CD14-positive monocyte (primary cell): ENCODE results near the gene UBE3D. TPM values are rescaled to one million over a fixed set of nuclear protein-coding genes. Genes with fewer than 3 reads are reported as not detected.
"Not testable (repeated sequence)": the region's sequence is repeated elsewhere in the genome, so short reads cannot be mapped to it uniquely, and the experiment has no call there.

Source experiments
- DNase-seq, 3 donors: peaks; one replicate each; pipeline ENCODE4 v3.0.0-alpha.2; 2011 to 2022
- H2AFZ ChIP-seq: 2 replicates; pipeline ENCODE4 v1.6.0; 2012; ENCODE audit warnings: mild to moderate bottlenecking, low read depth, low read length, inconsistent platforms; ENCODE audit not compliant: insufficient read depth, poor library complexity, severe bottlenecking
- H3K27ac ChIP-seq, 2 donors: 1 replicate in 1 of 2; 2 replicates in 1 of 2; pipeline ENCODE4 v1.5.1; 2012 to 2013; ENCODE audit warnings: low read length in 2 of 2, control low read depth in 1 of 2, inconsistent platforms in 1 of 2, low read depth in 1 of 2, mild to moderate bottlenecking in 1 of 2
- H3K27me3 ChIP-seq, 2 donors: one replicate each; pipeline versions ENCODE4 v1.6.0 to v1.6.1; 2011 to 2013; ENCODE audit warnings: low read length in 2 of 2; ENCODE audit not compliant: control insufficient read depth in 2 of 2, insufficient read depth in 2 of 2
- H3K36me3 ChIP-seq, 2 donors: replicated peaks in 1 of 2; 1 replicate in 1 of 2; 2 replicates in 1 of 2; pipeline versions ENCODE4 v1.5.1 to v1.6.1; 2012 to 2013; ENCODE audit warnings: low read length in 2 of 2, control low read depth in 1 of 2, inconsistent platforms in 1 of 2, mild to moderate bottlenecking in 1 of 2; ENCODE audit not compliant: insufficient read depth in 2 of 2, control insufficient read depth in 1 of 2
- H3K4me1 ChIP-seq, 2 donors: 1 replicate in 1 of 2; 2 replicates in 1 of 2; pipeline versions ENCODE4 v1.5.1 to v1.6.1; 2012 to 2013; ENCODE audit warnings: low read length in 2 of 2, control low read depth in 1 of 2, inconsistent platforms in 1 of 2, mild to moderate bottlenecking in 1 of 2, moderate library complexity in 1 of 2; ENCODE audit not compliant: insufficient read depth in 2 of 2, control insufficient read depth in 1 of 2
- H3K4me2 ChIP-seq: replicated peaks from 2 replicates; pipeline ENCODE3; 2012; ENCODE audit warnings: low read length, moderate library complexity, mild to moderate bottlenecking; ENCODE audit not compliant: poor library complexity, severe bottlenecking; ENCODE audit errors: extremely low read depth
- H3K4me3 ChIP-seq, 3 experiments: fragments of 200-600 bp in 1 of 3; sonication (generic) in 1 of 3; replicated peaks in 1 of 3; 1 replicate in 2 of 3; 2 replicates in 1 of 3; pipeline ENCODE4 v1.5.1; 2011 to 2013; ENCODE audit warnings: low read length in 3 of 3, mild to moderate bottlenecking in 3 of 3, control low read depth in 2 of 3, low read depth in 2 of 3, inconsistent platforms in 1 of 3, moderate library complexity in 1 of 3
- H3K79me2 ChIP-seq: 2 replicates; pipeline ENCODE4 v1.6.0; 2012; ENCODE audit warnings: mild to moderate bottlenecking, control low read depth, inconsistent platforms, low read length, moderate library complexity; ENCODE audit not compliant: insufficient read depth
- H3K9ac ChIP-seq: 2 replicates; pipeline ENCODE4 v1.6.0; 2017; ENCODE audit warnings: low read length, mild to moderate bottlenecking; ENCODE audit not compliant: insufficient read depth, poor library complexity, severe bottlenecking
- H3K9me3 ChIP-seq, 2 donors: replicated peaks in 1 of 2; 1 replicate in 1 of 2; 2 replicates in 1 of 2; pipeline versions ENCODE4 v1.5.1 to v1.6.1; 2012 to 2013; ENCODE audit warnings: low read length in 2 of 2, control low read depth in 1 of 2; ENCODE audit not compliant: control insufficient read depth in 1 of 2, insufficient read depth in 1 of 2
- H4K20me1 ChIP-seq: 2 replicates; pipeline ENCODE4 v1.6.0; 2012; ENCODE audit warnings: mild to moderate bottlenecking, low read length, control low read depth, moderate library complexity; ENCODE audit not compliant: insufficient read depth
- H3K27ac Mint-ChIP-seq, 7 donors: one replicate each; pipeline ENCODE4 v1.8.0; 2020; ENCODE audit warnings: mild to moderate bottlenecking in 7 of 7, mixed read lengths in 7 of 7, moderate library complexity in 6 of 7, inconsistent platforms in 2 of 7
- H3K27me3 Mint-ChIP-seq, 3 donors: one replicate each; pipeline ENCODE4 v1.8.0; 2021 to 2022; ENCODE audit warnings: low read depth in 3 of 3, mild to moderate bottlenecking in 3 of 3, mixed read lengths in 3 of 3, moderate library complexity in 3 of 3, inconsistent platforms in 1 of 3
- H3K36me3 Mint-ChIP-seq, 2 donors: one replicate each; pipeline ENCODE4 v1.8.0; 2020; ENCODE audit warnings: mixed read lengths in 2 of 2, inconsistent platforms in 1 of 2, mild to moderate bottlenecking in 1 of 2
- H3K4me1 Mint-ChIP-seq: one replicate; pipeline ENCODE4 v1.8.0; 2020; ENCODE audit warnings: mild to moderate bottlenecking, mixed read lengths
- H3K4me3 Mint-ChIP-seq, 2 donors: one replicate each; pipeline ENCODE4 v1.8.0; 2020; ENCODE audit warnings: mild to moderate bottlenecking in 2 of 2, mixed read lengths in 2 of 2, moderate library complexity in 1 of 2
- H3K9me3 Mint-ChIP-seq, 7 donors: one replicate each; pipeline ENCODE4 v1.8.0; 2020 to 2022; ENCODE audit warnings: mixed read lengths in 7 of 7, mild to moderate bottlenecking in 6 of 7, moderate library complexity in 6 of 7, inconsistent platforms in 2 of 7
- WGBS: methylation state at CpG from one replicate; pipeline ENCODE4 v1.1.5; 2013; ENCODE audit warnings: missing lambda C conversion rate; ENCODE audit not compliant: insufficient coverage; 5-methylcytosine and 5-hydroxymethylcytosine counted together
- intact Hi-C, 2 donors: fragments of 100-400 bp; cut with micrococcal nuclease; formaldehyde crosslinking; loops; one replicate each; pipeline versions ENCODE4 v1.15.0 to v1.15.1; 2023
- polyA plus RNA-seq, 3 donors: library from polyadenylated mRNA; depleted of rRNA in 1 of 3; unstranded in 2 of 3; stranded (reverse) in 1 of 3; fragments of 300-500 nt in 2 of 3; fragments of >200 nt in 1 of 3; fragmentation: Illumina TruSeq in 2 of 3; gene quantifications; 1 replicate in 2 of 3; 2 replicates in 1 of 3; pipeline ENCODE4 v1.2.3, GENCODE V29; 2012 to 2021
- TF ChIP-seq, protein P1 (sequence below): fragments of 200-600 bp; IDR thresholded peaks from one replicate; pipeline ENCODE4 v1.8.0; 2022; ENCODE audit warnings: antibody characterized with exemption, mild to moderate bottlenecking

Gene UBE3D
- polyA plus RNA-seq, 3 donors = 0.61 to 1.7 (median 1.1) TPM

DNA sequence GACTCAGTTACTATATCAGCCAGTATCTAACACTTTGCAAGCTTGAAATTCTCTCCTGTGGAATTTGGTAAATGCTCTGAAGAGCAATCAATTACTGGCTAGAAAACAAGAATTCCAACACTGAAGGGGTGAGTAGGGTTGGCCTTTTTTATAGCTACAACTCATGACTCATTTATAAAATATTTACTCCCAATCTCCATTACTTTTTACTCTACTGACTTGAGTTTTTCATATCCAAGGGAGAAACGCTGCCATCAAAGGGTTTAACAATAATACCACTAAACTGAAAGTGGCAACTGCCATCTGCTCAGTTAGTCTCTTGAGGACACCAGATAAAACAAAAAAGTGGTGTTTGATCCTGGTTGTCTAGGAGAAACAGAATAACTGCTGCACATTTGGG lies 203.1 kb downstream of the UBE3D start:
- Histone ChIP-seq H3K36me3 (no peaks in the 10 kb centered on the region), H4K20me1 (no peaks in the 10 kb centered on the region), H3K27me3 (no peaks in the 10 kb centered on the region), H3K4me3 (no peak overlapping the region), H2AFZ (no peak overlapping the region), H3K9ac (no peak overlapping the region), H3K27ac (no peak overlapping the region), H3K79me2 (no peaks in the 10 kb centered on the region), H3K4me2 (no peak overlapping the region), H3K4me1 (no peaks in the 10 kb centered on the region), H3K9me3 (no peaks in the 10 kb centered on the region)
- Mint-ChIP-seq H3K27me3 (no peaks in the 10 kb centered on the region), H3K4me3 (no peak overlapping the region), H3K4me1 (no peaks in the 10 kb centered on the region), H3K9me3 (peaks cover 0 to 8% (median 2%) of the 10 kb centered on the region in 7 donors), H3K36me3 (no peaks in the 10 kb centered on the region), H3K27ac (no peak overlapping the region)
- intact Hi-C loops = no loop called here
- WGBS = no CpG with 5 or more reads among the region's 1 CpG
- no peak for DNase-seq
- TF ChIP-seq, protein P1, sequence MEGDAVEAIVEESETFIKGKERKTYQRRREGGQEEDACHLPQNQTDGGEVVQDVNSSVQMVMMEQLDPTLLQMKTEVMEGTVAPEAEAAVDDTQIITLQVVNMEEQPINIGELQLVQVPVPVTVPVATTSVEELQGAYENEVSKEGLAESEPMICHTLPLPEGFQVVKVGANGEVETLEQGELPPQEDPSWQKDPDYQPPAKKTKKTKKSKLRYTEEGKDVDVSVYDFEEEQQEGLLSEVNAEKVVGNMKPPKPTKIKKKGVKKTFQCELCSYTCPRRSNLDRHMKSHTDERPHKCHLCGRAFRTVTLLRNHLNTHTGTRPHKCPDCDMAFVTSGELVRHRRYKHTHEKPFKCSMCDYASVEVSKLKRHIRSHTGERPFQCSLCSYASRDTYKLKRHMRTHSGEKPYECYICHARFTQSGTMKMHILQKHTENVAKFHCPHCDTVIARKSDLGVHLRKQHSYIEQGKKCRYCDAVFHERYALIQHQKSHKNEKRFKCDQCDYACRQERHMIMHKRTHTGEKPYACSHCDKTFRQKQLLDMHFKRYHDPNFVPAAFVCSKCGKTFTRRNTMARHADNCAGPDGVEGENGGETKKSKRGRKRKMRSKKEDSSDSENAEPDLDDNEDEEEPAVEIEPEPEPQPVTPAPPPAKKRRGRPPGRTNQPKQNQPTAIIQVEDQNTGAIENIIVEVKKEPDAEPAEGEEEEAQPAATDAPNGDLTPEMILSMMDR = no peak

DNA sequence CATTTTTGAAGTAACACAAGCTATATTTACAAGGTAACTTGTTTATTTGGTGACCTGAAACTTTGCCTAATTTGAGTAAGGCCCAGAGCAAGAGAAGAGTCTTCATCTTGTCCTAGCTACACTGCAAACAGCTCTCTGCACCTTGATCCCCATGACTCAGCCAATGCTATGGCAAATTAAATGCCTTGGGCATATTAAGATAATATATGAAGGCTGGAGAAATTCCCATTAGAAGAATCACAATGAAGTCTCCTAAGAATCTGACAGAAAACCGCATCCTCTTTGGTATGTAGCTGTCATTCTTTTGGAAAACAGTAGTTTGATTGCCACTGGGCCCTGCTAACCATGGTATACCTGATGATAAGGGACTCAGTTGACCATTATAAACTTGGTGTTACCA lies 204.5 kb downstream of the UBE3D start:
- no peaks in the 10 kb centered on the region for H3K4me1 ChIP-seq
- H2AFZ ChIP-seq = no peak overlapping the region
- no CpG with 5 or more reads among the region's 1 CpG for WGBS
- Mint-ChIP-seq H3K4me1 (no peaks in the 10 kb centered on the region), H3K36me3 (no peaks in the 10 kb centered on the region), H3K27me3 (no peaks in the 10 kb centered on the region), H3K9me3 (peaks cover 0 to 4% (median 0%) of the 10 kb centered on the region in 7 donors), H3K27ac (no peak overlapping the region), H3K4me3 (no peak overlapping the region)
- no peaks in the 10 kb centered on the region for H3K9me3 ChIP-seq
- no peak for DNase-seq
- no peak overlapping the region for H3K27ac ChIP-seq
- H3K9ac ChIP-seq = no peak overlapping the region
- no peaks in the 10 kb centered on the region for H3K27me3 ChIP-seq
- intact Hi-C loops = no loop called here
- no peaks in the 10 kb centered on the region for H3K79me2 ChIP-seq
- H4K20me1 ChIP-seq = no peaks in the 10 kb centered on the region
- TF ChIP-seq, protein P1 = no peak
- no peak overlapping the region for H3K4me2 ChIP-seq
- H3K4me3 ChIP-seq = no peak overlapping the region
- no peaks in the 10 kb centered on the region for H3K36me3 ChIP-seq

GRCh38 chr6:82856077-82856476 lies 209.6 kb downstream of the UBE3D start:
- H4K20me1 ChIP-seq, H3K79me2 ChIP-seq, H3K9ac ChIP-seq, H3K36me3 Mint-ChIP-seq, H3K27ac Mint-ChIP-seq, H3K4me3 ChIP-seq, H3K4me2 ChIP-seq, H3K4me1 Mint-ChIP-seq, H3K27ac ChIP-seq, H2AFZ ChIP-seq, DNase-seq, H3K27me3 Mint-ChIP-seq, H3K4me3 Mint-ChIP-seq, intact Hi-C loops, H3K36me3 ChIP-seq, H3K9me3 ChIP-seq, H3K4me1 ChIP-seq, H3K27me3 ChIP-seq: not testable (repeated sequence)
- H3K9me3 Mint-ChIP-seq = peaks cover 3 to 14% (median 9%) of the 10 kb centered on the region in 7 donors
- WGBS = no CpG with 5 or more reads among the region's 5 CpGs
